GM23338 (cell line): ENCODE results near the gene LPP. TPM values are rescaled to one million over a fixed set of nuclear protein-coding genes. Genes with fewer than 3 reads are reported as not detected.

ENCODE experiments used
- ATAC-seq: fragments of 200-7000 bp; cut with Tn5 transposase; 3 replicates; pipeline ENCODE4 v1.9.1; 2020
- DNase-seq: peaks from one replicate; pipeline ENCODE4 v3.0.0-alpha.2; 2015; ENCODE audit warnings: low spot score
- H2AFZ ChIP-seq: fragments of 200-600 bp; sonication (generic); 2 replicates; pipeline ENCODE4 v1.8.0; 2016; ENCODE audit warnings: antibody characterized with exemption, mild to moderate bottlenecking, moderate library complexity
- H3F3A ChIP-seq: fragments of 200-600 bp; sonication (generic); replicated peaks from 2 replicates; pipeline ENCODE4 v1.8.0; 2017; ENCODE audit warnings: antibody characterized with exemption, mixed run types, low read depth
- H3K27ac ChIP-seq: fragments of 200-600 bp; sonication (generic); 2 replicates; pipeline ENCODE4 v1.6.1; 2016; ENCODE audit warnings: low read depth
- H3K27me3 ChIP-seq: fragments of 200-600 bp; sonication (generic); 2 replicates; pipeline ENCODE4 v1.8.0; 2016; ENCODE audit warnings: mild to moderate bottlenecking, mixed run types, moderate library complexity; ENCODE audit not compliant: insufficient read depth
- H3K36me3 ChIP-seq: fragments of 200-600 bp; sonication (generic); 2 replicates; pipeline ENCODE4 v1.8.0; 2016; ENCODE audit warnings: mild to moderate bottlenecking; ENCODE audit not compliant: insufficient read depth
- H3K4me1 ChIP-seq: fragments of 200-600 bp; sonication (generic); 2 replicates; pipeline ENCODE4 v1.8.0; 2016; ENCODE audit warnings: mild to moderate bottlenecking, moderate library complexity; ENCODE audit not compliant: insufficient read depth
- H3K4me2 ChIP-seq: fragments of 200-600 bp; sonication (generic); 2 replicates; pipeline ENCODE4 v1.7.1; 2017; ENCODE audit warnings: mixed run types
- H3K4me3 ChIP-seq: fragments of 200-600 bp; sonication (generic); 2 replicates; pipeline ENCODE4 v1.6.1; 2016; ENCODE audit warnings: mixed run types
- H3K79me2 ChIP-seq: fragments of 200-600 bp; sonication (generic); replicated peaks from 2 replicates; pipeline ENCODE4 v1.8.0; 2017; ENCODE audit warnings: mild to moderate bottlenecking; ENCODE audit not compliant: insufficient read depth
- H3K9me2 ChIP-seq: fragments of 200-600 bp; sonication (generic); 2 replicates; pipeline ENCODE4 v1.8.0; 2017; ENCODE audit not compliant: insufficient read depth
- H4K20me1 ChIP-seq: fragments of 200-600 bp; sonication (generic); replicated peaks from 2 replicates; pipeline ENCODE4 v1.8.0; 2017; ENCODE audit warnings: mild to moderate bottlenecking; ENCODE audit not compliant: insufficient read depth
- H3K27ac Mint-ChIP-seq: 2 replicates; pipeline ENCODE4 v1.8.0; 2020; ENCODE audit warnings: inconsistent platforms, mild to moderate bottlenecking, moderate library complexity, mixed read lengths
- H3K27me3 Mint-ChIP-seq: 3 replicates; pipeline ENCODE4 v1.8.0; 2022; ENCODE audit warnings: low read depth, mild to moderate bottlenecking, moderate library complexity, mixed read lengths, inconsistent platforms; ENCODE audit not compliant: insufficient read depth, poor library complexity
- H3K36me3 Mint-ChIP-seq: 3 replicates; pipeline ENCODE4 v1.8.0; 2021; ENCODE audit warnings: low read depth, mild to moderate bottlenecking, inconsistent platforms, moderate library complexity, mixed read lengths
- H3K4me1 Mint-ChIP-seq: 3 replicates; pipeline ENCODE4 v1.8.0; 2020; ENCODE audit warnings: mild to moderate bottlenecking, inconsistent platforms, mixed read lengths
- H3K4me3 Mint-ChIP-seq: 3 replicates; pipeline ENCODE4 v1.8.0; 2021; ENCODE audit warnings: moderate library complexity, mild to moderate bottlenecking, inconsistent platforms, mixed read lengths
- H3K9me3 Mint-ChIP-seq: 3 replicates; pipeline ENCODE4 v1.8.0; 2020; ENCODE audit warnings: moderate library complexity, mild to moderate bottlenecking, inconsistent platforms, mixed read lengths
- CREB1 ChIP-seq: fragments of 250-450 bp; sonication (Bioruptor Pico); IDR thresholded peaks from 2 replicates; pipeline ENCODE4 v1.5.0; 2020; ENCODE audit warnings: low read depth, mild to moderate bottlenecking, moderate library complexity
- EZH2 ChIP-seq: fragments of 200-600 bp; sonication (generic); IDR thresholded peaks from one replicate; pipeline ENCODE4 v1.8.0; 2017; ENCODE audit warnings: antibody characterized with exemption, mild to moderate bottlenecking, low read depth; ENCODE audit not compliant: unreplicated experiment
- EZH2phosphoT487 ChIP-seq: fragments of 200-600 bp; sonication (generic); IDR thresholded peaks from one replicate; pipeline ENCODE4 v1.8.1; 2018; ENCODE audit warnings: antibody characterized with exemption; ENCODE audit not compliant: unreplicated experiment
- JUNB ChIP-seq: IDR thresholded peaks from one replicate; pipeline ENCODE4 v1.6.1; 2016; ENCODE audit warnings: antibody characterized with exemption; ENCODE audit not compliant: unreplicated experiment
- NANOG ChIP-seq: IDR thresholded peaks from 2 replicates; pipeline ENCODE4 v1.6.1; 2016; ENCODE audit warnings: antibody characterized with exemption, borderline replicate concordance
- POLR2AphosphoS5 ChIP-seq: IDR thresholded peaks from 2 replicates; pipeline ENCODE4 v1.6.1; 2016; ENCODE audit warnings: antibody characterized with exemption, low read depth
- STAT1 ChIP-seq: IDR thresholded peaks from one replicate; pipeline ENCODE4 v1.6.1; 2016; ENCODE audit warnings: antibody characterized with exemption; ENCODE audit not compliant: unreplicated experiment
- ZNF114 ChIP-seq: fragments of 250-450 bp; sonication (Bioruptor Pico); IDR thresholded peaks from 2 replicates; pipeline ENCODE4 v1.5.0; 2020; ENCODE audit warnings: mild to moderate bottlenecking, moderate library complexity
- polyA plus RNA-seq: library from polyadenylated mRNA; unstranded; fragments of >200 nt; fragmentation: Nextera tagmentation; extraction: Ambion mirVana; gene quantifications from 2 replicates; pipeline ENCODE4 v1.2.1, GENCODE V29; 2016
- total RNA-seq: library from RNA; depleted of rRNA; stranded (reverse); fragments of >200 nt; shearing (Covaris generic); gene quantifications from 2 replicates; pipeline ENCODE4 v1.2.3, GENCODE V29; 2014
- TF ChIP-seq, protein P1 (sequence below): fragments of 250-450 bp; sonication (Bioruptor Pico); IDR thresholded peaks from 2 replicates; pipeline ENCODE4 v1.5.0; 2020; ENCODE audit warnings: mild to moderate bottlenecking, moderate library complexity
- TF ChIP-seq, protein P2 (sequence below): IDR thresholded peaks from one replicate; pipeline ENCODE4 v1.6.1; 2018; ENCODE audit warnings: antibody characterized with exemption; ENCODE audit not compliant: unreplicated experiment

LPP gene
- total and polyA plus RNA-seq, 2 experiments from 2014 or later: 23.0 to 35.2 TPM

DNA sequence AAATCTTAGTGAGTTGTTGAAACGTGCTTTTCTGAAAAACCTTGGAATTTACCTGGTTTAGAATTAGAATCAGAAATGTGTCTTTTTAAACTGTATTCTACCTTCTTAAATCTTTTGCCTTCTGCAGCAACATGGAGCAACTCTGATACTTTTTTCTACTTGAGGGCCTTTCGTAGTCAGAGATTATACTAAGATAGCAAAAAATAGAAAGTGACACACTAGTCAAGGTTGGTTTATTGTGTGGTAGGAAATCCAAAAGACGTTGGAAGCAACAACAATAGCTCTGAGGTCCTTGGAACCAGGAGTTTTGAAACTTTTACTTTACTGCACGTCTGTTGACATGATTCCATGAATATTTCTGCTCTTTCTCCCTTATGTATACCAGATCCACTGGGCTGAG is 294.9 kb downstream of the LPP start:
- Mint-ChIP-seq H3K4me3 (no peak overlapping the region), H3K36me3 (peaks cover 5% of the 10 kb centered on the region; the same call in 2 of the 3 replicates), H3K4me1 (peaks cover 5% of the 10 kb centered on the region; the same call in 1 of the 3 replicates), H3K9me3 (no peaks in the 10 kb centered on the region), H3K27me3 (no peaks in the 10 kb centered on the region), H3K27ac (peak overlapping the region; percentile 33; the same call in 1 of the 2 replicates)
- ATAC-seq (no peak), DNase-seq (no peak)
- H3F3A ChIP-seq: no peaks in the 10 kb centered on the region
- H3K4me3 ChIP-seq: no peak overlapping the region
- no peak overlapping the region for H3K4me2 ChIP-seq
- H3K36me3 ChIP-seq: no peaks in the 10 kb centered on the region
- H3K27ac ChIP-seq: no peak overlapping the region
- no peak overlapping the region for H2AFZ ChIP-seq
- TF ChIP-seq CREB1 (no peak), EZH2 (no peak), EZH2phosphoT487 (no peak), STAT1 (no peak), JUNB (no peak), ZNF114 (no peak)
- TF ChIP-seq, protein P1, sequence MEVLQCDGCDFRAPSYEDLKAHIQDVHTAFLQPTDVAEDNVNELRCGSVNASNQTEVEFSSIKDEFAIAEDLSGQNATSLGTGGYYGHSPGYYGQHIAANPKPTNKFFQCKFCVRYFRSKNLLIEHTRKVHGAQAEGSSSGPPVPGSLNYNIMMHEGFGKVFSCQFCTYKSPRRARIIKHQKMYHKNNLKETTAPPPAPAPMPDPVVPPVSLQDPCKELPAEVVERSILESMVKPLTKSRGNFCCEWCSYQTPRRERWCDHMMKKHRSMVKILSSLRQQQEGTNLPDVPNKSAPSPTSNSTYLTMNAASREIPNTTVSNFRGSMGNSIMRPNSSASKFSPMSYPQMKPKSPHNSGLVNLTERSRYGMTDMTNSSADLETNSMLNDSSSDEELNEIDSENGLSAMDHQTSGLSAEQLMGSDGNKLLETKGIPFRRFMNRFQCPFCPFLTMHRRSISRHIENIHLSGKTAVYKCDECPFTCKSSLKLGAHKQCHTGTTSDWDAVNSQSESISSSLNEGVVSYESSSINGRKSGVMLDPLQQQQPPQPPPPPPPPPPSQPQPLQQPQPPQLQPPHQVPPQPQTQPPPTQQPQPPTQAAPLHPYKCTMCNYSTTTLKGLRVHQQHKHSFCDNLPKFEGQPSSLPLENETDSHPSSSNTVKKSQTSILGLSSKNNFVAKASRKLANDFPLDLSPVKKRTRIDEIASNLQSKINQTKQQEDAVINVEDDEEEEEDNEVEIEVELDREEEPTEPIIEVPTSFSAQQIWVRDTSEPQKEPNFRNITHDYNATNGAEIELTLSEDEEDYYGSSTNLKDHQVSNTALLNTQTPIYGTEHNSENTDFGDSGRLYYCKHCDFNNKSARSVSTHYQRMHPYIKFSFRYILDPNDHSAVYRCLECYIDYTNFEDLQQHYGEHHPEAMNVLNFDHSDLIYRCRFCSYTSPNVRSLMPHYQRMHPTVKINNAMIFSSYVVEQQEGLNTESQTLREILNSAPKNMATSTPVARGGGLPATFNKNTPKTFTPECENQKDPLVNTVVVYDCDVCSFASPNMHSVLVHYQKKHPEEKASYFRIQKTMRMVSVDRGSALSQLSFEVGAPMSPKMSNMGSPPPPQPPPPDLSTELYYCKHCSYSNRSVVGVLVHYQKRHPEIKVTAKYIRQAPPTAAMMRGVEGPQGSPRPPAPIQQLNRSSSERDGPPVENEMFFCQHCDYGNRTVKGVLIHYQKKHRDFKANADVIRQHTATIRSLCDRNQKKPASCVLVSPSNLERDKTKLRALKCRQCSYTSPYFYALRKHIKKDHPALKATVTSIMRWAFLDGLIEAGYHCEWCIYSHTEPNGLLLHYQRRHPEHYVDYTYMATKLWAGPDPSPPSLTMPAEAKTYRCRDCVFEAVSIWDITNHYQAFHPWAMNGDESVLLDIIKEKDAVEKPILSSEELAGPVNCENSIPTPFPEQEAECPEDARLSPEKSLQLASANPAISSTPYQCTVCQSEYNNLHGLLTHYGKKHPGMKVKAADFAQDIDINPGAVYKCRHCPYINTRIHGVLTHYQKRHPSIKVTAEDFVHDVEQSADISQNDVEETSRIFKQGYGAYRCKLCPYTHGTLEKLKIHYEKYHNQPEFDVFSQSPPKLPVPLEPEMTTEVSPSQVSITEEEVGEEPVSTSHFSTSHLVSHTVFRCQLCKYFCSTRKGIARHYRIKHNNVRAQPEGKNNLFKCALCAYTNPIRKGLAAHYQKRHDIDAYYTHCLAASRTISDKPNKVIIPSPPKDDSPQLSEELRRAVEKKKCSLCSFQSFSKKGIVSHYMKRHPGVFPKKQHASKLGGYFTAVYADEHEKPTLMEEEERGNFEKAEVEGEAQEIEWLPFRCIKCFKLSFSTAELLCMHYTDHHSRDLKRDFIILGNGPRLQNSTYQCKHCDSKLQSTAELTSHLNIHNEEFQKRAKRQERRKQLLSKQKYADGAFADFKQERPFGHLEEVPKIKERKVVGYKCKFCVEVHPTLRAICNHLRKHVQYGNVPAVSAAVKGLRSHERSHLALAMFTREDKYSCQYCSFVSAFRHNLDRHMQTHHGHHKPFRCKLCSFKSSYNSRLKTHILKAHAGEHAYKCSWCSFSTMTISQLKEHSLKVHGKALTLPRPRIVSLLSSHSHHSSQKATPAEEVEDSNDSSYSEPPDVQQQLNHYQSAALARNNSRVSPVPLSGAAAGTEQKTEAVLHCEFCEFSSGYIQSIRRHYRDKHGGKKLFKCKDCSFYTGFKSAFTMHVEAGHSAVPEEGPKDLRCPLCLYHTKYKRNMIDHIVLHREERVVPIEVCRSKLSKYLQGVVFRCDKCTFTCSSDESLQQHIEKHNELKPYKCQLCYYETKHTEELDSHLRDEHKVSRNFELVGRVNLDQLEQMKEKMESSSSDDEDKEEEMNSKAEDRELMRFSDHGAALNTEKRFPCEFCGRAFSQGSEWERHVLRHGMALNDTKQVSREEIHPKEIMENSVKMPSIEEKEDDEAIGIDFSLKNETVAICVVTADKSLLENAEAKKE (CRISPR knock-in tag): no peak
- no peaks in the 10 kb centered on the region for H3K4me1 ChIP-seq
- H3K79me2 ChIP-seq: no peaks in the 10 kb centered on the region
- peaks cover 5% of the 10 kb centered on the region; the same call in 1 of the 2 replicates for H3K9me2 ChIP-seq
- H4K20me1 ChIP-seq: peaks cover 6% of the 10 kb centered on the region; the same call in 1 of the 2 replicates
- no peaks in the 10 kb centered on the region for H3K27me3 ChIP-seq

DNA sequence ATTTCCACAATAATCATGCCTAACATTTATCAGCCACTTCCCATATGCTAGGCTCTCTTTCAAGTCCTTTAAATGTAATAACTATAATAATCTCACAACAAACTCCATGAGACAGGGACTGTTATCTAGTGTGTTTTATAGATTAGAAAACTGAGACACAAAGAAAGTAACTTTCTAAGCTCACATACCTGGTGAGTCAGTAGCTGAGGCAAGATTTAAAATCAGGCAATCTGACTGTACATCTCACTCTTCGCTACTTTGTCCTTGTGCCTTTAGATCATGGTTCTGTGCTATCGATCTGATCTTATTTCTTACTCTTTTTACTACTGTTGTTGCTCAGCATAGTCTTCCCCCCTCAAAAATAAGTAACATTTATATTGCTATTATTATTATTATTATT is 295.5 kb downstream of the LPP start:
- no peaks in the 10 kb centered on the region for H3K4me1 ChIP-seq
- no peaks in the 10 kb centered on the region for H3K79me2 ChIP-seq
- no peak overlapping the region for H2AFZ ChIP-seq
- no peak overlapping the region for H3K4me3 ChIP-seq
- peaks cover 6% of the 10 kb centered on the region; the same call in 1 of the 2 replicates for H4K20me1 ChIP-seq
- H3F3A ChIP-seq: no peaks in the 10 kb centered on the region
- no peak overlapping the region for H3K27ac ChIP-seq
- no peaks in the 10 kb centered on the region for H3K27me3 ChIP-seq
- H3K36me3 Mint-ChIP-seq: peaks cover 5% of the 10 kb centered on the region; the same call in 2 of the 3 replicates
- ATAC-seq: no peak
- peaks cover 5% of the 10 kb centered on the region; the same call in 1 of the 3 replicates for H3K4me1 Mint-ChIP-seq
- H3K27me3 Mint-ChIP-seq: no peaks in the 10 kb centered on the region
- H3K9me3 Mint-ChIP-seq: no peaks in the 10 kb centered on the region
- no peak overlapping the region for H3K4me2 ChIP-seq
- peaks cover 5% of the 10 kb centered on the region; the same call in 1 of the 2 replicates for H3K9me2 ChIP-seq
- no peaks in the 10 kb centered on the region for H3K36me3 ChIP-seq
- DNase-seq: no peak
- no peak overlapping the region for H3K27ac Mint-ChIP-seq
- no peak overlapping the region for H3K4me3 Mint-ChIP-seq
- TF ChIP-seq, protein P2, sequence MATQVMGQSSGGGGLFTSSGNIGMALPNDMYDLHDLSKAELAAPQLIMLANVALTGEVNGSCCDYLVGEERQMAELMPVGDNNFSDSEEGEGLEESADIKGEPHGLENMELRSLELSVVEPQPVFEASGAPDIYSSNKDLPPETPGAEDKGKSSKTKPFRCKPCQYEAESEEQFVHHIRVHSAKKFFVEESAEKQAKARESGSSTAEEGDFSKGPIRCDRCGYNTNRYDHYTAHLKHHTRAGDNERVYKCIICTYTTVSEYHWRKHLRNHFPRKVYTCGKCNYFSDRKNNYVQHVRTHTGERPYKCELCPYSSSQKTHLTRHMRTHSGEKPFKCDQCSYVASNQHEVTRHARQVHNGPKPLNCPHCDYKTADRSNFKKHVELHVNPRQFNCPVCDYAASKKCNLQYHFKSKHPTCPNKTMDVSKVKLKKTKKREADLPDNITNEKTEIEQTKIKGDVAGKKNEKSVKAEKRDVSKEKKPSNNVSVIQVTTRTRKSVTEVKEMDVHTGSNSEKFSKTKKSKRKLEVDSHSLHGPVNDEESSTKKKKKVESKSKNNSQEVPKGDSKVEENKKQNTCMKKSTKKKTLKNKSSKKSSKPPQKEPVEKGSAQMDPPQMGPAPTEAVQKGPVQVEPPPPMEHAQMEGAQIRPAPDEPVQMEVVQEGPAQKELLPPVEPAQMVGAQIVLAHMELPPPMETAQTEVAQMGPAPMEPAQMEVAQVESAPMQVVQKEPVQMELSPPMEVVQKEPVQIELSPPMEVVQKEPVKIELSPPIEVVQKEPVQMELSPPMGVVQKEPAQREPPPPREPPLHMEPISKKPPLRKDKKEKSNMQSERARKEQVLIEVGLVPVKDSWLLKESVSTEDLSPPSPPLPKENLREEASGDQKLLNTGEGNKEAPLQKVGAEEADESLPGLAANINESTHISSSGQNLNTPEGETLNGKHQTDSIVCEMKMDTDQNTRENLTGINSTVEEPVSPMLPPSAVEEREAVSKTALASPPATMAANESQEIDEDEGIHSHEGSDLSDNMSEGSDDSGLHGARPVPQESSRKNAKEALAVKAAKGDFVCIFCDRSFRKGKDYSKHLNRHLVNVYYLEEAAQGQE: no peak
- TF ChIP-seq JUNB: no peak
- TF ChIP-seq POLR2AphosphoS5: no peak
- TF ChIP-seq EZH2phosphoT487: no peak
- TF ChIP-seq EZH2: no peak
- TF ChIP-seq NANOG: no peak
